H9 (cell line): Measurements from ENCODE around the gene KIAA0825. TPM values are rescaled to one million over a fixed set of nuclear protein-coding genes. Genes with fewer than 3 reads are reported as not detected.

Experiments used
- DNase-seq: peaks from one replicate; pipeline ENCODE4 v3.0.0-alpha.2; 2017
- H2AFZ ChIP-seq: one replicate; pipeline ENCODE4 v1.6.1; 2013; ENCODE audit warnings: mild to moderate bottlenecking, low read length, control low read depth, moderate library complexity
- H2AK5ac ChIP-seq: 2 replicates; pipeline ENCODE4 v1.6.1; 2013; ENCODE audit warnings: low read length, control low read depth, mixed read lengths; ENCODE audit not compliant: insufficient read length
- H2BK120ac ChIP-seq: one replicate; pipeline ENCODE4 v1.6.1; 2013; ENCODE audit warnings: low read depth, mild to moderate bottlenecking, low read length, control low read depth, inconsistent platforms; ENCODE audit not compliant: poor library complexity, severe bottlenecking
- H2BK12ac ChIP-seq: 2 replicates; pipeline ENCODE4 v1.6.1; 2013; ENCODE audit warnings: low read length, control low read depth, mixed read lengths, low read depth; ENCODE audit not compliant: insufficient read length
- H2BK15ac ChIP-seq: 2 replicates; pipeline ENCODE4 v1.6.1; 2013; ENCODE audit warnings: low read depth, low read length, control low read depth
- H2BK20ac ChIP-seq: one replicate; pipeline ENCODE4 v1.6.1; 2013; ENCODE audit warnings: low read depth, mild to moderate bottlenecking, low read length, control low read depth, inconsistent platforms; ENCODE audit not compliant: poor library complexity, severe bottlenecking
- H2BK5ac ChIP-seq: 2 replicates; pipeline ENCODE4 v1.6.1; 2013; ENCODE audit warnings: low read length, control low read depth, mixed read lengths; ENCODE audit not compliant: insufficient read length
- H3K14ac ChIP-seq: 2 replicates; pipeline ENCODE4 v1.6.1; 2013; ENCODE audit warnings: low read length, control low read depth; ENCODE audit not compliant: insufficient read depth
- H3K18ac ChIP-seq: 2 replicates; pipeline ENCODE4 v1.6.1; 2013; ENCODE audit warnings: low read depth, mild to moderate bottlenecking, mixed read lengths, low read length, control low read depth; ENCODE audit not compliant: insufficient read length
- H3K23ac ChIP-seq: 2 replicates; pipeline ENCODE4 v1.6.1; 2013; ENCODE audit warnings: low read length, control low read depth, mixed read lengths, low read depth; ENCODE audit not compliant: insufficient read length
- H3K23me2 ChIP-seq: 2 replicates; pipeline ENCODE4 v1.6.1; 2013; ENCODE audit warnings: low read depth, mild to moderate bottlenecking, mixed read lengths, low read length, control low read depth; ENCODE audit not compliant: insufficient read length, poor library complexity, severe bottlenecking
- H3K27ac ChIP-seq: 2 replicates; pipeline ENCODE4 v1.5.1; 2013; ENCODE audit warnings: low read length, control low read depth, mixed read lengths, low read depth; ENCODE audit not compliant: insufficient read length
- H3K27me3 ChIP-seq: 2 replicates; pipeline ENCODE4 v1.6.1; 2013; ENCODE audit warnings: low read length, control low read depth, inconsistent platforms; ENCODE audit not compliant: insufficient read depth
- H3K4ac ChIP-seq: 2 replicates; pipeline ENCODE4 v1.6.1; 2013; ENCODE audit warnings: low read depth, mild to moderate bottlenecking, control low read depth, inconsistent platforms, low read length, moderate library complexity
- H3K4me1 ChIP-seq: 2 replicates; pipeline ENCODE4 v1.6.1; 2013; ENCODE audit warnings: low read length, control low read depth, inconsistent platforms; ENCODE audit not compliant: insufficient read depth
- H3K4me2 ChIP-seq: 2 replicates; pipeline ENCODE4 v1.6.1; 2013; ENCODE audit warnings: low read length, control low read depth, mixed read lengths; ENCODE audit not compliant: insufficient read length, insufficient read depth
- H3K56ac ChIP-seq: 2 replicates; pipeline ENCODE4 v1.6.1; 2013; ENCODE audit warnings: low read depth, mild to moderate bottlenecking, mixed read lengths, low read length, control low read depth; ENCODE audit not compliant: insufficient read length
- H3K79me1 ChIP-seq: 2 replicates; pipeline ENCODE4 v1.6.1; 2013; ENCODE audit warnings: low read depth, mild to moderate bottlenecking, moderate library complexity, low read length, control low read depth, inconsistent platforms; ENCODE audit not compliant: insufficient read depth, poor library complexity, severe bottlenecking
- H3K79me2 ChIP-seq: 2 replicates; pipeline ENCODE4 v1.6.1; 2013; ENCODE audit warnings: low read length, control low read depth, inconsistent platforms; ENCODE audit not compliant: insufficient read depth
- H3K9ac ChIP-seq: 2 replicates; pipeline ENCODE4 v1.6.1; 2013; ENCODE audit warnings: low read length, control low read depth, mixed read lengths; ENCODE audit not compliant: insufficient read length; ENCODE audit errors: extremely low read depth
- H3K9me3 ChIP-seq: one replicate; pipeline ENCODE4 v1.6.1; 2013; ENCODE audit warnings: low read depth, low read length, inconsistent platforms; ENCODE audit not compliant: control insufficient read depth
- H3T11ph ChIP-seq: one replicate; pipeline ENCODE4 v1.6.1; 2013; ENCODE audit warnings: mild to moderate bottlenecking, low read length, control low read depth, inconsistent platforms
- H4K20me1 ChIP-seq: one replicate; pipeline ENCODE4 v1.6.1; 2013; ENCODE audit not compliant: control insufficient read depth, insufficient read length, insufficient read depth
- H4K5ac ChIP-seq: 2 replicates; pipeline ENCODE4 v1.6.1; 2013; ENCODE audit warnings: low read depth, mild to moderate bottlenecking, mixed read lengths, low read length, control low read depth; ENCODE audit not compliant: insufficient read length
- H4K8ac ChIP-seq: replicated peaks from 2 replicates; pipeline ENCODE4 v1.6.1; 2013; ENCODE audit warnings: low read length, control low read depth, mixed read lengths, low read depth; ENCODE audit not compliant: insufficient read length
- H4K91ac ChIP-seq: 2 replicates; pipeline ENCODE4 v1.6.1; 2013; ENCODE audit warnings: low read depth, mild to moderate bottlenecking, moderate library complexity, mixed read lengths, low read length, control low read depth; ENCODE audit not compliant: insufficient read length
- H3K27ac Mint-ChIP-seq, 3 experiments: 2 replicates in 2 of 3; 3 replicates in 1 of 3; pipeline ENCODE4 v1.8.0; 2020 to 2021; ENCODE audit warnings: mixed read lengths in 3 of 3, mild to moderate bottlenecking in 1 of 3, moderate library complexity in 1 of 3
- H3K27me3 Mint-ChIP-seq: 2 replicates; pipeline ENCODE4 v1.8.0; 2021; ENCODE audit warnings: low read depth, mild to moderate bottlenecking, moderate library complexity, mixed read lengths
- H3K36me3 Mint-ChIP-seq, 3 experiments: 2 replicates in 2 of 3; 3 replicates in 1 of 3; pipeline ENCODE4 v1.8.0; 2020 to 2021; ENCODE audit warnings: low read depth in 3 of 3, mixed read lengths in 3 of 3; ENCODE audit not compliant: insufficient read depth in 1 of 3
- H3K4me1 Mint-ChIP-seq, 2 experiments: 2 replicates each; pipeline ENCODE4 v1.8.0; 2020; ENCODE audit warnings: mixed read lengths in 2 of 2
- H3K4me3 Mint-ChIP-seq, 2 experiments: 2 replicates in 1 of 2; 3 replicates in 1 of 2; pipeline ENCODE4 v1.8.0; 2020 to 2021; ENCODE audit warnings: mild to moderate bottlenecking in 2 of 2, mixed read lengths in 2 of 2, moderate library complexity in 1 of 2
- H3K9me3 Mint-ChIP-seq, 2 experiments: 2 replicates in 1 of 2; 3 replicates in 1 of 2; pipeline ENCODE4 v1.8.0; 2020; ENCODE audit warnings: mild to moderate bottlenecking in 2 of 2, mixed read lengths in 2 of 2, moderate library complexity in 1 of 2
- CTCF ChIP-seq: fragments of 200-600 bp; sonication (generic); conservative IDR thresholded peaks from 3 replicates; pipeline ENCODE4 v1.8.0; 2021; ENCODE audit warnings: antibody characterized with exemption, mild to moderate bottlenecking
- total RNA-seq: library from RNA; stranded (reverse); gene quantifications from 2 replicates; pipeline ENCODE4 v1.2.1, GENCODE V29; 2021

The KIAA0825 gene
- total RNA-seq, 1 experiment from 2014 or later, result 1.8 TPM

GRCh38 chr5:94389515-94389899, 228.9 kb downstream of the KIAA0825 start:
- peaks cover 0 to 13% (median 3%) of the 10 kb centered on the region in 3 experiments; a peak in 5 of 7 replicates for H3K36me3 Mint-ChIP-seq
- Histone ChIP-seq H2BK15ac (no peak overlapping the region), H3K4ac (no peak overlapping the region), H3K4me1 (no peaks in the 10 kb centered on the region), H3K9me3 (peaks cover 4% of the 10 kb centered on the region), H3K27me3 (no peaks in the 10 kb centered on the region), H2AFZ (no peak overlapping the region), H2BK20ac (no peak overlapping the region), H3T11ph (no peak overlapping the region), H3K79me2 (no peaks in the 10 kb centered on the region), H3K23ac (no peak overlapping the region), H2AK5ac (no peak overlapping the region), H4K91ac (no peak overlapping the region), H3K14ac (no peak overlapping the region), H3K4me2 (no peak overlapping the region), H3K23me2 (no peaks in the 10 kb centered on the region), H4K8ac (no peak overlapping the region), H2BK12ac (no peak overlapping the region), H3K56ac (no peak overlapping the region), H2BK5ac (no peak overlapping the region), H4K20me1 (no peaks in the 10 kb centered on the region), H4K5ac (no peak overlapping the region), H3K18ac (no peak overlapping the region), H2BK120ac (no peak overlapping the region), H3K27ac (no peak overlapping the region), H3K9ac (no peak overlapping the region), H3K79me1 (no peaks in the 10 kb centered on the region)
- H3K27me3 Mint-ChIP-seq, result no peaks in the 10 kb centered on the region
- H3K4me3 Mint-ChIP-seq, result no peak overlapping the region
- H3K27ac Mint-ChIP-seq, result no peak overlapping the region
- H3K4me1 Mint-ChIP-seq, result peaks cover 21 to 24% of the 10 kb centered on the region in 2 experiments
- peaks cover 8 to 9% of the 10 kb centered on the region in 2 experiments; a peak in 4 of 5 replicates for H3K9me3 Mint-ChIP-seq
- no peak for DNase-seq
- no peak for TF ChIP-seq CTCF
